SK-N-SH (cell line): ENCODE results near the gene TNK2. TPM values are rescaled to one million over a fixed set of nuclear protein-coding genes. Genes with fewer than 3 reads are reported as not detected.

Experiments
- CTCF ChIA-PET: fragments of 300-600, 350-600 bp; formaldehyde crosslinking; extraction: SDS; loops from one replicate; lab custom pipeline; 2021; lab: Yijun Ruan, JAX
- POLR2A ChIA-PET: fragments of 350-600 bp; sonication (Branson Sonifier 250); formaldehyde crosslinking; extraction: SDS; loops from one replicate; lab custom pipeline; 2020; ENCODE audit warnings: antibody characterized with exemption, inconsistent platforms; lab: Yijun Ruan, JAX
- DNase-seq: peaks from one replicate; pipeline ENCODE4 v3.0.0; 2012
- H2AFZ ChIP-seq: fragments of 200-600 bp; sonication (generic); 2 replicates; pipeline ENCODE4 v1.8.1; 2016; ENCODE audit warnings: antibody characterized with exemption, mild to moderate bottlenecking, low read depth
- H3F3A ChIP-seq: fragments of 200-600 bp; sonication (generic); replicated peaks from 2 replicates; pipeline ENCODE3; 2016; ENCODE audit warnings: antibody characterized with exemption, mild to moderate bottlenecking; ENCODE audit not compliant: insufficient read depth
- H3K27ac ChIP-seq, 2 experiments: fragments of 200-500 bp in 1 of 2; fragments of 200-600 bp in 1 of 2; sonication (Bioruptor generic) in 1 of 2; sonication (generic), shearing (Covaris generic) in 1 of 2; 2 replicates each; pipeline versions ENCODE4 v1.5.1 to v1.6.1; 2014 to 2016; ENCODE audit warnings: low read depth in 2 of 2, inconsistent platforms in 1 of 2, low read length in 1 of 2, mild to moderate bottlenecking in 1 of 2, mixed read lengths in 1 of 2
- H3K27me3 ChIP-seq: fragments of 200-600 bp; sonication (generic), shearing (Covaris generic); 2 replicates; pipeline ENCODE4 v1.6.1; 2016; ENCODE audit warnings: mixed run types; ENCODE audit not compliant: insufficient read depth
- H3K36me3 ChIP-seq, 2 experiments: fragments of 200-500 bp in 1 of 2; fragments of 200-600 bp in 1 of 2; sonication (Bioruptor generic) in 1 of 2; sonication (generic) in 1 of 2; replicated peaks in 1 of 2; 2 replicates each; pipeline versions ENCODE3 to v1.5.1; 2014 to 2016; ENCODE audit warnings: low read length in 1 of 2, mild to moderate bottlenecking in 1 of 2; ENCODE audit not compliant: insufficient read depth in 2 of 2, control insufficient read depth in 1 of 2
- H3K4me1 ChIP-seq, 2 experiments: fragments of 200-500 bp in 1 of 2; fragments of 200-600 bp in 1 of 2; sonication (Bioruptor generic) in 1 of 2; sonication (generic), shearing (Covaris generic) in 1 of 2; 2 replicates each; pipeline versions ENCODE4 v1.5.1 to v1.6.1; 2014 to 2016; ENCODE audit warnings: low read depth in 1 of 2, low read length in 1 of 2, mixed run types in 1 of 2; ENCODE audit not compliant: insufficient read depth in 2 of 2, control insufficient read depth in 1 of 2
- H3K4me2 ChIP-seq: fragments of 200-600 bp; sonication (generic), shearing (Covaris generic); 2 replicates; pipeline ENCODE4 v1.6.1; 2017; ENCODE audit warnings: mixed run types
- H3K4me3 ChIP-seq, 2 experiments: fragments of 200-500 bp in 1 of 2; fragments of 200-600 bp in 1 of 2; sonication (Bioruptor generic) in 1 of 2; sonication (generic), shearing (Covaris generic) in 1 of 2; 2 replicates each; pipeline versions ENCODE4 v1.5.1 to v1.8.1; 2014 to 2016; ENCODE audit warnings: low read depth in 2 of 2, inconsistent platforms in 1 of 2, low read length in 1 of 2, mild to moderate bottlenecking in 1 of 2, mixed read lengths in 1 of 2, moderate library complexity in 1 of 2
- H3K79me2 ChIP-seq: fragments of 200-600 bp; sonication (generic); 2 replicates; pipeline ENCODE4 v1.8.1; 2017; ENCODE audit warnings: mild to moderate bottlenecking; ENCODE audit not compliant: insufficient read depth
- H3K9ac ChIP-seq: fragments of 200-600 bp; sonication (generic); 2 replicates; pipeline ENCODE4 v1.6.1; 2017; ENCODE audit warnings: mixed run types
- H3K9me2 ChIP-seq: fragments of 200-600 bp; sonication (generic); 2 replicates; pipeline ENCODE4 v1.6.1; 2017; ENCODE audit warnings: mixed run types
- H3K9me3 ChIP-seq: fragments of 200-600 bp; sonication (generic); 2 replicates; pipeline ENCODE4 v1.6.1; 2017; ENCODE audit warnings: mixed run types, mild to moderate bottlenecking, moderate library complexity
- H4K20me1 ChIP-seq: fragments of 200-600 bp; sonication (generic); 2 replicates; pipeline ENCODE4 v1.6.1; 2017; ENCODE audit warnings: mild to moderate bottlenecking, mixed run types; ENCODE audit not compliant: insufficient read depth
- CHD2 ChIP-seq: fragments of 150-350 bp; IDR thresholded peaks from 2 replicates; pipeline ENCODE4 v1.6.1; 2018; ENCODE audit warnings: low read length; ENCODE audit not compliant: partially characterized antibody
- FOSL2 ChIP-seq: IDR thresholded peaks from 2 replicates; pipeline ENCODE4 v1.4.0; 2012; ENCODE audit warnings: low read depth, mild to moderate bottlenecking, moderate library complexity, borderline replicate concordance
- GABPA ChIP-seq: IDR thresholded peaks from 2 replicates; pipeline ENCODE4 v1.4.0; 2012; ENCODE audit warnings: low read depth, mild to moderate bottlenecking
- MEF2A ChIP-seq: IDR thresholded peaks from 2 replicates; pipeline ENCODE4 v1.4.0; 2012; ENCODE audit warnings: low read depth, borderline replicate concordance
- NFIC ChIP-seq: IDR thresholded peaks from 2 replicates; pipeline ENCODE4 v1.4.0; 2012; ENCODE audit warnings: borderline replicate concordance
- RAD21 ChIP-seq: IDR thresholded peaks from 2 replicates; pipeline ENCODE4 v1.6.1; 2012; ENCODE audit warnings: mild to moderate bottlenecking, low read length
- RCOR1 ChIP-seq: fragments of 150-350 bp; IDR thresholded peaks from 2 replicates; pipeline ENCODE4 v1.6.1; 2017; ENCODE audit warnings: antibody characterized with exemption, low read length
- SIN3A ChIP-seq: IDR thresholded peaks from 2 replicates; pipeline ENCODE4 v1.6.1; 2012; ENCODE audit warnings: low read depth, mild to moderate bottlenecking, low read length, moderate library complexity, borderline replicate concordance
- YY1 ChIP-seq: IDR thresholded peaks from 2 replicates; pipeline ENCODE4 v1.4.0; 2012; ENCODE audit warnings: low read depth, mild to moderate bottlenecking
- WGBS: methylation state at CpG from one replicate; pipeline ENCODE4 v1.1.6; 2017; ENCODE audit warnings: low lambda C conversion rate; 5-methylcytosine and 5-hydroxymethylcytosine counted together
- polyA plus RNA-seq, 3 experiments: library from polyadenylated mRNA; depleted of rRNA; stranded (reverse); fragments of >200 nt; gene quantifications; 2 replicates each; pipeline ENCODE4 v1.2.3, GENCODE V29; 2012
- TF ChIP-seq, protein P1 (sequence below): fragments of 200-600 bp; sonication (generic); IDR thresholded peaks from 2 replicates; pipeline ENCODE4 v1.6.1; 2017; ENCODE audit warnings: antibody characterized with exemption, mild to moderate bottlenecking, moderate library complexity
- TF ChIP-seq, protein P2 (sequence below): IDR thresholded peaks from 2 replicates; pipeline ENCODE4; 2012
- TF ChIP-seq, protein P3 (sequence below): fragments of 150-350 bp; IDR thresholded peaks from 2 replicates; pipeline ENCODE4 v1.6.1; 2017; ENCODE audit warnings: antibody characterized with exemption, low read length, low read depth, borderline replicate concordance
- TF ChIP-seq, protein P4 (sequence below): IDR thresholded peaks from 2 replicates; pipeline ENCODE4 v1.4.0; 2012; ENCODE audit warnings: low read depth, borderline replicate concordance
- TF ChIP-seq, protein P5 (sequence below): IDR thresholded peaks from 2 replicates; pipeline ENCODE4 v1.4.0; 2012; ENCODE audit warnings: low read depth

TNK2 gene
- polyA plus RNA-seq, 1 of the 3 experiments (the other 2 are of a cell fraction) = 17.3 TPM

DNA sequence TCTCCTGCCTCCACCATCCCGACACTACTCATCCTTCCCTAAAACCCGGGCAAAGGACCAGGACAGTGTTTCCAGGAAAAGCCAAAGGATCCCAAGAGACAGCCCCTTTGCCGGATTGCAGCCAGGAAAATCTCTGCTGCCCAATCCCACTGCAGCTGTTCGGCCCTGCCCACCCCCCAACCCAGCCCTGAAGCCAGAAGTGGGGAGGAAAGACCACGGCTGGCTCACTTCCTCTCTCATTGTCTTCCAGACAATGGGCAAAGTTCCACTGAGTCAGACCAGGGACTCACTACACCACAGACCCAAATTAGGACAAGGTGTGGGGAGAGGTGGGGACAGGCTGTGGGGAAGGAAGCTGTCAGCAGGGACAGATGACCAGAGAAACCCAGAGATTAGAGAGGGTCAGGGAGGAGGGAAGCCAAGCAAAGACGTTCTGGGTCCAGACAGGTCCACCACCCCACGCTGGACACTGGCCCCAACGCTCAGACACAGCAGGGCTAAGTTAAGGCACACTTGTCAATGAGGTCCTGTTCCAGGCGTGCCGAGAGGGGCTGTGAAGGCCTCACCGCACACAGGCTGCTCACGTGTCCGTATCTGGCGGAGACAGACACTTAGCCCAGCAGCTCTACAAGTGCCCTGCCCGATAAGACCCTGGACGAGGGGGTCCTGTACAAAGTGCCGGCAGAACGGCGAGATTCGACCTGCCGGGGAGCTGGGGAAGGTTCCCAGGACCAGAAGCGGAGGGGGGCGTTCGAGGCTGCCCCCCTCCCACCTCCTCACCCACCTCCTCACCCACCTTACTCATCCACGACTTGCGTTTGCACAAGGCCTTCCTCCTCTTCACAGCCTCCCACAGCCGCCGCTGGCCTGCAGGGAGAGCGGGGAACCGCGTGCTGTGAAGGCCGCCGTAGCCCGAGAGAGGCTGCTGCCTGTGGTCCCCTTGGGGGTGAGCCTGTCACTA, 21.9 kb downstream of the TNK2 start (continued):
- TF ChIP-seq GABPA = no peak
- TF ChIP-seq, protein P1, sequence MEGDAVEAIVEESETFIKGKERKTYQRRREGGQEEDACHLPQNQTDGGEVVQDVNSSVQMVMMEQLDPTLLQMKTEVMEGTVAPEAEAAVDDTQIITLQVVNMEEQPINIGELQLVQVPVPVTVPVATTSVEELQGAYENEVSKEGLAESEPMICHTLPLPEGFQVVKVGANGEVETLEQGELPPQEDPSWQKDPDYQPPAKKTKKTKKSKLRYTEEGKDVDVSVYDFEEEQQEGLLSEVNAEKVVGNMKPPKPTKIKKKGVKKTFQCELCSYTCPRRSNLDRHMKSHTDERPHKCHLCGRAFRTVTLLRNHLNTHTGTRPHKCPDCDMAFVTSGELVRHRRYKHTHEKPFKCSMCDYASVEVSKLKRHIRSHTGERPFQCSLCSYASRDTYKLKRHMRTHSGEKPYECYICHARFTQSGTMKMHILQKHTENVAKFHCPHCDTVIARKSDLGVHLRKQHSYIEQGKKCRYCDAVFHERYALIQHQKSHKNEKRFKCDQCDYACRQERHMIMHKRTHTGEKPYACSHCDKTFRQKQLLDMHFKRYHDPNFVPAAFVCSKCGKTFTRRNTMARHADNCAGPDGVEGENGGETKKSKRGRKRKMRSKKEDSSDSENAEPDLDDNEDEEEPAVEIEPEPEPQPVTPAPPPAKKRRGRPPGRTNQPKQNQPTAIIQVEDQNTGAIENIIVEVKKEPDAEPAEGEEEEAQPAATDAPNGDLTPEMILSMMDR = no peak
- TF ChIP-seq, protein P2, sequence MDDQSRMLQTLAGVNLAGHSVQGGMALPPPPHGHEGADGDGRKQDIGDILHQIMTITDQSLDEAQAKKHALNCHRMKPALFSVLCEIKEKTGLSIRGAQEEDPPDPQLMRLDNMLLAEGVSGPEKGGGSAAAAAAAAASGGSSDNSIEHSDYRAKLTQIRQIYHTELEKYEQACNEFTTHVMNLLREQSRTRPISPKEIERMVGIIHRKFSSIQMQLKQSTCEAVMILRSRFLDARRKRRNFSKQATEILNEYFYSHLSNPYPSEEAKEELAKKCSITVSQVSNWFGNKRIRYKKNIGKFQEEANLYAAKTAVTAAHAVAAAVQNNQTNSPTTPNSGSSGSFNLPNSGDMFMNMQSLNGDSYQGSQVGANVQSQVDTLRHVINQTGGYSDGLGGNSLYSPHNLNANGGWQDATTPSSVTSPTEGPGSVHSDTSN = no peak
- TF ChIP-seq SIN3A = no peak
- TF ChIP-seq RAD21 = no peak

DNA sequence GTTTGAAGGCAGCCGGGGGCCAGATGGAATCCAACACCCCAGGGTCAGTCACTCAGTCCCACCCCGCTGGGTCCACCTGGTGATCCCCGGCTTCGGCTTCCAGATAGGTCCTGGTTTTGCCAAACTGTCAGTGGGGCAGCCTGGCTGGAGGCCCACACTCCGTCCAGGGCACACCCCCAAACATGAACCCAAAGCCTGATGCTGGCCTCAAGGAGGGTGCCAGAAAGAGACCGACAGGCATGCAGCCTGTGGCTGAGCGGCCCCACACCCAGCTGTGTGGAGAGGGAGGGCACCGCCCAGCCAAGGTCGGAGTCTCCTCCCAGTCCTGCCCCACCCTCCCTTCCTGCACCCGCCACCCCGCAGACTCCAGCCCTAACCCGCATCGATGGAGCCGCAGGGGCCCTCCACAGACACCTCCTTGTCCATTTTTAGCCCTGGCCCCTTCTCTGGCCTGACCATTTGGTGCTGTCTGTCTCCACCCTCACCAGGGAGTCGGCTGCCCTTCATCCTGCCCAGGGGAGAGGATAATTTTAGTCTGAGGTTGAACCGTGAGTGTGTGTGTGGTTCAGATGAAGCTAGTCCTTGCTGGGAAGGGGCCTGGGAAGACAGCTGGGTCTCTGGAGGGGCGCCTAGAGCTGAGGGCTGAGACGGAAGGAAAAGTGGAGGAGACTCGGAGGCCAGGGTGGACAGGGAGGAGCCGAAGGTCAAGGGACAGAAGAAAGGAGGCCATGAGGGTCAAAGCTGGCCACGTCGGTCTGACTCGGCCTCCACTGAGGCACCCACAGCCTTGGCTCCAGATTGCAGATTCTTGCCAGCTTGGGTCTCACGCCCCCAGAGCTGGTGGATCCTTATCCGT, 23.1 kb downstream of the TNK2 start:
- H2AFZ ChIP-seq = no peak overlapping the region
- peaks cover 2 to 6% of the 10 kb centered on the region in 2 experiments; a peak in 1 of 4 replicates for H3K4me1 ChIP-seq
- DNase-seq = no peak
- H3K4me3 ChIP-seq = no peak overlapping the region
- peaks cover 4 to 27% of the 10 kb centered on the region in 2 experiments for H3K36me3 ChIP-seq
- POLR2A ChIA-PET = no interaction called here
- 93% methylated on average over 17 of the region's 25 CpGs for WGBS
- peaks cover 26% of the 10 kb centered on the region; the same call in 1 of the 2 replicates for H3K79me2 ChIP-seq
- no peak overlapping the region for H3K27ac ChIP-seq
- H3K9me3 ChIP-seq = no peaks in the 10 kb centered on the region
- TF ChIP-seq, protein P3, sequence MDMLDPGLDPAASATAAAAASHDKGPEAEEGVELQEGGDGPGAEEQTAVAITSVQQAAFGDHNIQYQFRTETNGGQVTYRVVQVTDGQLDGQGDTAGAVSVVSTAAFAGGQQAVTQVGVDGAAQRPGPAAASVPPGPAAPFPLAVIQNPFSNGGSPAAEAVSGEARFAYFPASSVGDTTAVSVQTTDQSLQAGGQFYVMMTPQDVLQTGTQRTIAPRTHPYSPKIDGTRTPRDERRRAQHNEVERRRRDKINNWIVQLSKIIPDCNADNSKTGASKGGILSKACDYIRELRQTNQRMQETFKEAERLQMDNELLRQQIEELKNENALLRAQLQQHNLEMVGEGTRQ = no peak
- TF ChIP-seq NFIC (no peak), YY1 (no peak), CHD2 (no peak), RCOR1 (no peak), FOSL2 (no peak), GABPA (no peak), MEF2A (no peak)
- TF ChIP-seq, protein P2 = no peak
- TF ChIP-seq, protein P4, sequence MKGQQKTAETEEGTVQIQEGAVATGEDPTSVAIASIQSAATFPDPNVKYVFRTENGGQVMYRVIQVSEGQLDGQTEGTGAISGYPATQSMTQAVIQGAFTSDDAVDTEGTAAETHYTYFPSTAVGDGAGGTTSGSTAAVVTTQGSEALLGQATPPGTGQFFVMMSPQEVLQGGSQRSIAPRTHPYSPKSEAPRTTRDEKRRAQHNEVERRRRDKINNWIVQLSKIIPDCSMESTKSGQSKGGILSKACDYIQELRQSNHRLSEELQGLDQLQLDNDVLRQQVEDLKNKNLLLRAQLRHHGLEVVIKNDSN = no peak
- TF ChIP-seq, protein P5, sequence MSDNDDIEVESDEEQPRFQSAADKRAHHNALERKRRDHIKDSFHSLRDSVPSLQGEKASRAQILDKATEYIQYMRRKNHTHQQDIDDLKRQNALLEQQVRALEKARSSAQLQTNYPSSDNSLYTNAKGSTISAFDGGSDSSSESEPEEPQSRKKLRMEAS = no peak
- no peak overlapping the region for H3K4me2 ChIP-seq
- CTCF ChIA-PET = interaction anchor here (0.6 to 29.0 kb wide), 3 partner anchors 9 to 705 kb away, joined by 3 to 606 read pairs (median 21); no protein-coding TSS in a partner anchor
- H3K9ac ChIP-seq = no peak overlapping the region
- H4K20me1 ChIP-seq = no peaks in the 10 kb centered on the region; the same call in 1 of the 2 replicates
- H3K27me3 ChIP-seq = no peaks in the 10 kb centered on the region
- H3K9me2 ChIP-seq = no peaks in the 10 kb centered on the region
- no peaks in the 10 kb centered on the region for H3F3A ChIP-seq
